NCI-H1105 treated with DMSO at 0.1 percent for 48 hours (cell line): ENCODE measurements around the gene LY86.

Source experiments
- DNase-seq: peaks from one replicate; lab custom pipeline; 2025; lab: John Stamatoyannopoulos, UW

LY86 gene

GRCh38 chr6:6570929-6571671 lies 17.4 kb upstream of the LY86 start:
- no peak for DNase-seq

GRCh38 chr6:6575143-6575542 lies 13.4 kb upstream of the LY86 start:
- no peak for DNase-seq

DNA sequence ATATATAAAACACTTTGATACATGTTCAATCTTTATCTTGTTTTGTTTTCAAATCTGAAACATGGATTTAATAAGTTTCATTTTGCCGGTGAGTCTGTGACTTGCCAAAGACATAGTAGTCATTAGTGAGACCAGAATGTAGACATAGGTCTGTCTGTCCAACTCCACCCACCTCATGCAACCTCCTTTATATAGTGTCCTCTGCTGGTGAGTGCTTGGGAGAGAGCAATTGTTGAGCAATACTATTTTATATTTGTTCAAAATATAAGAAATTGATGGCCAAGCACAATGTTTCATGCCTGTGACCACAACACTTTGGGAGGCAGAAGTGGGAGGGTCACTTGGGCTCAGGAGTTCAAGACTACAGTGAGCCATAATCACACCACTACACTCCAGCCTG lies 10.8 kb upstream of the LY86 start:
- DNase-seq = no peak

GRCh38 chr6:6579281-6579680 lies 9.2 kb upstream of the LY86 start:
- DNase-seq = no peak

DNA sequence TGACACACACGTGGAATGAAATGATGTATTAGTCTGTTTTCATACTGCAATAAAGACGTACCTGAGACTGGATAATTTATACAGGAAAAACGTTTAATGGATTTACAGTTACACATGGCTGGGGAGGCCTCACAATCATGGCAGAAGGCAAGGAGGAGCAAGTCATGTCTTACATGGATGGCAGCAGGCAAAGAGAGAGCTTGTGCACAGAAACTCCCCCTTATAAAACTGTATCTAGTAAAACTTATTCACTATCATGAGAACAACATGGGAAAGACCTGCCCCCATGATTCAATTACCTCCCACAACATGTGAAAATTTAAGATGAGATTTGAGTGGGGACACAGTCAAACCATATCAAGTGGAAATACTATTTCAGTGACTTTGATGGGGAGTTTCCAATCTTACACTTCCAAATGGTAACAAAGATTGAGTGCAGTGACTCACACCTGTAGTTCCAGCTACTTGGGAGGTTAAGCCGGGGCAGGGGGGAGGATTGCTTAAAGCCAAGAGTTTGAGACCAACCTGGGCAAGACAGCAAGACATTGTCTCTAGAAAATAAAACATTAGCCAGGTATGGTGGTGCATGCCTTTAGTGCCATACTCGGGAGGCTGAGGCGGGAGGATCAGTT lies 8.2 kb upstream of the LY86 start:
- no peak for DNase-seq

DNA sequence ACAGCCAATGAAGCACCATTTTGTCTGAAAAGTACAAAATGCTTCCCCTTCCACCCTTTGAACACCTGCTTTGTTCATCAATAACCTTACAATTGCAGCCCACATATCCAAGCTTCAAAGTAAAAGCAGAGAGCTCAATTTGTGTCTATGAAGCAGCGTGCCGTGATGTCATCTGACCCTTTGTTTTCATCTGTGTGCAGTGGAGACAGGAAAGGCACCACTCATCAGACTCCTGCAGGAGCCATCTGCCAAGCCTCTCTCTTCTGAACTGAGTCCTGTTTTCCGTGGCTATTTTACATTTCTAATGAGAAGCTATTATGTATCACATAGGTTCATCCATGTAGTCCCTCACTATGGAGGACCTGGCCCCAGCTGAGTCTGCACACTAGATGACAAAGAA lies 7.5 kb upstream of the LY86 start:
- DNase-seq = no peak

GRCh38 chr6:6582131-6582530 lies 6.4 kb upstream of the LY86 start:
- DNase-seq = no peak

DNA sequence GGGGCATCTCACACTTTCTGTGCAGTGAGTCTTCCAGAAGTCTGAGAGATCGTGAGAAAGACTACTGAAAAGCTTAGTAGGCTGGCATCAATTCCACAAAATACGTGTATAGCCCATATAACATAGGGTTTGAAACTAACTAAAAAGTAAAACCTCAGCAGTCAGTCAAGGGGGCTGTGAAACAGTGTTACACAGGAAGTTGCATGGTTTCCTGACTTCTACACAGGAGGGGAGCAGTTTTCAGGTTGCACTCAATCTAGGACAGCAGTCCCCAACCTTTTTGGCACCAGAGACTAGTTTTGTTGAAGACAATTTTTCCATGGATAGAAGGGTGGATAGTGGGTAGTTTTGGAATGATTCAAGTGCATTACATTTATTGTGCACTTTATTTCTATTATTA lies 4.7 kb upstream of the LY86 start:
- no peak for DNase-seq

GRCh38 chr6:6584310-6585002 lies 4.1 kb upstream of the LY86 start:
- DNase-seq = no peak

GRCh38 chr6:6585003-6585311 lies 3.6 kb upstream of the LY86 start:
- no peak for DNase-seq

DNA sequence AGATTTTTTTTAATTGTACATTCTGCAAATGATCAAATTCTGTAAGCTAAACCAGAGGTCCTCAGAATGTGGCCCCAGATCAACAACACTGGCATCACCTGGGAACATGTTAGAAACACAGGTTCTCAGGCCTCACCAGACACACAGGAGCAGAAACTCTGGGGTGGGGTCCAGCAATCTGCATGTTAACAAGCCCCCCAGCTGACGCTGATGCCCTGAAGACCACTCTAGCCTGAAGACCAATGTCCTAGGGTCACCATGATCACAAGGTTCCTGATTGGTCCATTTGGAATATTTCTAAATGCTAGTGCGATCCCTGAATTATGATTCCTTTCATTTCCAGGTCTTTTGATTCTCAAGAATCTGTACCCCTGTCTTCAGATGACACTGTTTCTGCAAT lies 2.4 kb upstream of the LY86 start:
- no peak for DNase-seq

- DNase-seq = no peak
These were observed 1.6 kb upstream of the LY86 start for GRCh38 chr6:6586671-6587526.

- DNase-seq = no peak
These were observed 840 bp upstream of the LY86 start for GRCh38 chr6:6587696-6588063.

DNA sequence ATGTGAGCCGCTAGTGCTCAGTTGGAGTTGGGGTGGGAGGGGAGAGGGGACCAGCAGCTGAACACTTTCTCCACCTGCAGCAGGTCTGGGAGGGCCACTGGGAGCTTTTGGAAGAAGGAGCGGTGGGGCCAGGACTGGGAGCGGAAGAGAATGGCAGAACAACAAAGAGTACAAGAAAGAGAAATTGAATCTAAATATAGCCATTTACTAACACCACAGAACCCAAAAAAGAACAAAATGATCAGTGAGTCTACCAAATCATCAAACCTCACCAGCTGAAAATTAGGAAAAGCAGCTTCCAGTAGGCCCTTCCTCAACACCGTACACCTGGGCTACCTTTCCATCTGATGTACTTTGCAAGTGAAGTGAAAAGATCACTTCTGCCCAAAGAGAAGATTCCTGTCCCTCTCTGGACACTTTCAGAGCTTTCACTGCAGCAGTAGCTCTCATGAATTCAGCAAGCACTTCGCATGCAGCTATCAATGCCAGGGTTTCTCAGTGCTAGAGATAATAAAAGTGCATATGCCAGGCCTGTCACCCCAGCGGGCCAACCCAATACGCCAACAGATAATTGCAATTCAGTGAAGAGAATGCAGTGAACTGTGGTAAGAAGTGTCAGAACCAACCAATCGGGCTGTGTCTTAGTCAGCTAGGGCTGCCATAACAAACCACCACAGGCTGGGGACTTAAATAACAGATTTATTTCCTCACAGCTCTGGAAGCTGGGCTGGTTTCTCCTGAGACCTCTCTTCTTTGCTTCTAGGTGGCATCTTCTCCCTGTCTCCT lies 597 bp downstream of the LY86 start:
- DNase-seq = no peak

DNA sequence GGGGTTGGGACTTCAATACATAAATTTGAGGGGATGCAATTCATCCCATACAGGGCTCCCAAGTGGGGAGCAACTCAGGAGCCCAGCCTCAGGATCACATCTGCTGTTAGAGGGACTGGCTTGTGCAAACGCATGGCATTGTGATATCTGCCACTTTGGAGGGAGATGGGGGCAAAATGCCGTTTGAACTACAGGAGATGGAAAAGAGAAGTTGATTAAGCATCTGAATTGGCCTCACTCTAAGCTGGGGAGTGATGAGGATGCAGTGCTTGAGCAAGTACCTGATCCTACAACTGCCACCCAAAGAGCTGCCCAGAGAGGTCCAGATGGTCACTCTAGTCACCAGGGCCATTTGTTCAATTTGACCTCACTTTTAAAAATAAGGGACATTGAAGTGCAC lies 2.0 kb downstream of the LY86 start:
- no peak for DNase-seq

- DNase-seq = no peak
These were observed 3.4 kb downstream of the LY86 start for GRCh38 chr6:6591778-6592465.

GRCh38 chr6:6592826-6593475 lies 4.4 kb downstream of the LY86 start:
- DNase-seq = no peak

GRCh38 chr6:6593867-6594468 lies 5.4 kb downstream of the LY86 start:
- no peak for DNase-seq

DNA sequence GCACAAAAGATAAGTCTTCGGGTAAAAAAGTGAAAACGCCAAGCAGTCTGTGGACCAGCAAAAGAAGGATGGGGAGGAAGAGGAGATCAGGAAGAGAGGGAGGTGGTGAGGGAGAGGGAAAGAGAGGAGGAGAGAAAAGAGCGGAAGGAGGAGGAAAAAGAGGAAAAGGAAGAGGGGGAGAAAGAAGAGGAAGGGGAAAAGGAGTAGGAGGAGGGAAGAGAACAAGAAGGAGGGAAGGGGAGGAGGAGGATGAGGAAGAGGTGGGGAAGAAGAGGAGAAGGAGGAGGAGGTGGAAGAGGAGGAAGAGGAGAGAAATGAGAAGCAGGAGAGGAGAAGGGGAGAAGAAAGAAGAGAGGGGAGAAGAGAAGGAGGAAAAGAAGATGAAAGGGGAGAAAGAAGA lies 6.5 kb downstream of the LY86 start:
- DNase-seq = no peak

GRCh38 chr6:6595952-6596351 lies 7.4 kb downstream of the LY86 start:
- DNase-seq = no peak
